Body of pancreas (tissue), 4 donors: ENCODE results near the gene REPIN1. TPM values are rescaled to one million over a fixed set of nuclear protein-coding genes. Genes with fewer than 3 reads are reported as not detected.

ENCODE experiments used
- ATAC-seq: fragments of 150-250 bp; one replicate; pipeline ENCODE4 v1.9.1; 2016
- DNase-seq, 4 donors: peaks; one replicate each; pipeline ENCODE4 v3.0.0-alpha.2; 2019
- H3K27ac ChIP-seq, 4 donors: fragments of 200-600 bp; sonication (generic); 1 replicate in 3 of 4; 2 replicates in 1 of 4; pipeline versions ENCODE4 v1.5.1 to v1.6.1; 2016 to 2019; ENCODE audit warnings: mild to moderate bottlenecking in 1 of 4, mixed read lengths in 1 of 4, moderate library complexity in 1 of 4
- H3K27me3 ChIP-seq, 2 donors: fragments of 200-600 bp; sonication (generic); one replicate each; pipeline ENCODE4 v1.6.0; 2016; ENCODE audit warnings: mild to moderate bottlenecking in 1 of 2
- H3K36me3 ChIP-seq, 2 donors: fragments of 200-600 bp; sonication (generic); replicated peaks in 1 of 2; 2 replicates each; pipeline ENCODE4 v1.5.1; 2016; ENCODE audit warnings: low read depth in 2 of 2; ENCODE audit not compliant: insufficient read depth in 1 of 2
- H3K4me1 ChIP-seq: fragments of 200-600 bp; sonication (generic); one replicate; pipeline ENCODE4 v1.6.0; 2016
- H3K4me3 ChIP-seq, 2 donors: fragments of 200-600 bp; sonication (generic); 1 replicate in 1 of 2; 2 replicates in 1 of 2; pipeline ENCODE4 v1.5.1; 2016 to 2019
- H3K9me3 ChIP-seq, 3 donors: fragments of 200-600 bp; sonication (generic); 1 replicate in 2 of 3; 2 replicates in 1 of 3; pipeline ENCODE4 v1.5.1; 2016
- POLR2A ChIP-seq, 3 donors: fragments of 450-650 bp; IDR thresholded peaks; one replicate each; pipeline ENCODE4 v1.6.1; 2016; ENCODE audit warnings: antibody characterized with exemption in 3 of 3, mild to moderate bottlenecking in 2 of 3
- WGBS, 2 donors: methylation state at CpG; one replicate each; pipeline ENCODE4 v1.1.5; 2017; 5-methylcytosine and 5-hydroxymethylcytosine counted together
- intact Hi-C: fragments of 100-400 bp; cut with DNase I; formaldehyde crosslinking; loops from one replicate; pipeline ENCODE4 v1.15.1; 2023
- total RNA-seq, 2 donors: library from RNA; depleted of rRNA; stranded (reverse); fragments of >200 nt; gene quantifications; one replicate each; pipeline ENCODE4 v1.1.0, GENCODE V29; 2016
- TF ChIP-seq, protein P1 (sequence below), 7 experiments: fragments of 450-650 bp in 4 of 7; fragments of 200-600 bp in 3 of 7; sonication (generic) in 3 of 7; IDR thresholded peaks; one replicate each; pipeline ENCODE4 v1.5.1; 2016 to 2019; ENCODE audit warnings: antibody characterized with exemption in 7 of 7

Gene REPIN1
- total RNA-seq, 2 donors from 2014 or later: 77.0 to 117 TPM

DNA sequence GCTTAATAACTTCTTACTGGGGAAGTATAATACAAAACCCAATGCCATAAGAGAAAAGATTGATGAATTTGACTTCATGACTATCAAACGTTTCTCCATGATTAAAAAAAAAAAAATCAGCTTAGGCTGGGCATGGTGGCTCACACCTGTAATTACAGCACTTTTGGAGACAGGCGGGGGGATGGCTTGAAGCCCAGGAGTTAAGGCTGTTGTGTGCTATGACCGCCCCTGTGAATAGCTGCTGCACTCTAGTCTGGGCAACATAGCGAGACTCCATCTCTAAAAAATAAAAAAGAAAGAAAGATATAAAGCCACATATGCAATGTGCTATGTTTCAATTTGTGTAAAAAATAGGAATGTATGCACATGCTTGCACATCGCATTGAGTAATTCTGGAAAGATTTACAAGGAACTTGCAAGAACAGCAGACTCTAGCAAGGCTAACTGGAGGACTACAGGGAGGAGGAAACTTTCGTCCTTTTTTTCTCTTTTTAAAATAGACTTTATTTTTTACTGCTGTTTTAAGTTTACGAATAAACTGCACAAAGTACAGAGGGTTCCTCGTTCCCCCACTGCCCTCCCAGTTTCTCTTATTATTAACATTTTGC, 16.9 kb upstream of the REPIN1 start:
- Histone ChIP-seq H3K4me1 (peaks cover 22% of the 10 kb centered on the region), H3K4me3 (no peak overlapping the region), H3K27me3 (no peaks in the 10 kb centered on the region), H3K9me3 (no peaks in the 10 kb centered on the region), H3K36me3 (no peaks in the 10 kb centered on the region), H3K27ac (peak overlapping the region in 1 of 4 donors; percentile 32)
- no peak for TF ChIP-seq POLR2A (IDR thresholded peaks at IDR 0.05)
- TF ChIP-seq, protein P1, sequence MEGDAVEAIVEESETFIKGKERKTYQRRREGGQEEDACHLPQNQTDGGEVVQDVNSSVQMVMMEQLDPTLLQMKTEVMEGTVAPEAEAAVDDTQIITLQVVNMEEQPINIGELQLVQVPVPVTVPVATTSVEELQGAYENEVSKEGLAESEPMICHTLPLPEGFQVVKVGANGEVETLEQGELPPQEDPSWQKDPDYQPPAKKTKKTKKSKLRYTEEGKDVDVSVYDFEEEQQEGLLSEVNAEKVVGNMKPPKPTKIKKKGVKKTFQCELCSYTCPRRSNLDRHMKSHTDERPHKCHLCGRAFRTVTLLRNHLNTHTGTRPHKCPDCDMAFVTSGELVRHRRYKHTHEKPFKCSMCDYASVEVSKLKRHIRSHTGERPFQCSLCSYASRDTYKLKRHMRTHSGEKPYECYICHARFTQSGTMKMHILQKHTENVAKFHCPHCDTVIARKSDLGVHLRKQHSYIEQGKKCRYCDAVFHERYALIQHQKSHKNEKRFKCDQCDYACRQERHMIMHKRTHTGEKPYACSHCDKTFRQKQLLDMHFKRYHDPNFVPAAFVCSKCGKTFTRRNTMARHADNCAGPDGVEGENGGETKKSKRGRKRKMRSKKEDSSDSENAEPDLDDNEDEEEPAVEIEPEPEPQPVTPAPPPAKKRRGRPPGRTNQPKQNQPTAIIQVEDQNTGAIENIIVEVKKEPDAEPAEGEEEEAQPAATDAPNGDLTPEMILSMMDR (IDR thresholded peaks at IDR 0.05): no peak
- DNase-seq: no peak
- intact Hi-C loops: no loop called here
- no peak for ATAC-seq
- 62 to 63% methylated on average over 8 of the region's 8 CpGs for WGBS, 2 donors

DNA sequence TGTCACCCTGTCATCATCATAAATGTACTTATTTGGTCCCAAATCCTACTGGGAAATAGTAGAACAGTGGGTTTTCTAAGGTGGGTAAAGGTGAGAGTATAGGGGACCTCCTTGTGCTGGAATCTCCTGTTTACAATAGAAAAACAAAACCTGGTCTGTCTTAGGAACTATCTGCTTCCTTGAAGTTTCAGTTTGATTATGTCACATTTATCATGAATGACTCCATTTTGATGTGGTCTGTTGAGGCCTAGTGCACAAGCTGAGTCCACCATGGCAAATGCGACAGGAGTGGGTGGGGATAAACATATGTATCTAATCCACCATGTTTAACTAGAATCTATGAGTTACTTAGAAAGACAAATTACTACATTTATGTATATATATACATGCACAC, 13.0 kb upstream of the REPIN1 start:
- intact Hi-C loops: no loop called here
- WGBS, 2 donors: 75 to 79% methylated on average over 1 of the region's 1 CpG

DNA sequence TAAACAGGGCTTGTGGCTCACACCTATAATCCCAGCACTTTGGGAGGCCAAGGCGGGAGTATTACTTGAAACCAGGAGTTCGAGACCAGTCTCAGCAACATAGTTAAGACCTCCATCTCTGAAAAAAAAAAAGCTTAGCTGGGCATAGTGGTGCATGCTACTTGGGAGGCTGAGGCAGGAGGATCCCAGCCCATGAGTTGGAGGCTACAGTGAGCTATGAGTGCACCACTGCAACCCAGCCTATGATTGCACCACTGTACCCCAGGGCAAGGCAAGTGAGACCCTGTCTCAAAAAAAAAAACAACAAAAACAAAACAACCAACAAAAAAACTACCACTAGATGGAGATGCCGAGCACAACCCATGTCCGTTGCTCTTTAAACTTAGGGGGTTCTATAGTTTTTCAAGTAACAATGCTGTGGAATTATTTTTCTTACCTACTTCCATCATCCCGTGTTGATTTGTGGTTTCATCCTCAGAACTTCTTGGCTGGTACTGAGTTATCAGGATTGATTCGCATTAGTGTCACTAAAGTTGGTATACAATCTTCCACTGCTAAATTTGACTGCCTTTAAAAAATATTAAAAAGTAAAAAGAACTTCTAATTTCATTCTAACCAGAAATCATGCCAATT, 12.2 kb upstream of the REPIN1 start:
- TF ChIP-seq POLR2A (IDR thresholded peaks at IDR 0.05): no peak
- TF ChIP-seq, protein P1 (IDR thresholded peaks at IDR 0.05): peak; percentile 41 to 78 (median 50)
- no peaks in the 10 kb centered on the region for H3K27me3 ChIP-seq
- peak overlapping the region in 3 of 4 donors; percentile 72 to 84 (median 77) for H3K27ac ChIP-seq
- peaks cover 22% of the 10 kb centered on the region for H3K4me1 ChIP-seq
- DNase-seq: no peak
- WGBS, 2 donors: 19 to 22% methylated on average over 6 of the region's 6 CpGs
- H3K4me3 ChIP-seq: no peak overlapping the region
- H3K9me3 ChIP-seq: no peaks in the 10 kb centered on the region
- H3K36me3 ChIP-seq: no peaks in the 10 kb centered on the region
- ATAC-seq: no peak
- intact Hi-C loops: no loop called here

More for the DNA sequence above, 13.0 kb upstream of the REPIN1 start:
- no peak overlapping the region for H3K4me3 ChIP-seq
- peaks cover 22% of the 10 kb centered on the region for H3K4me1 ChIP-seq
- no peaks in the 10 kb centered on the region for H3K9me3 ChIP-seq
- H3K27me3 ChIP-seq: no peaks in the 10 kb centered on the region
- no peak for TF ChIP-seq POLR2A (IDR thresholded peaks at IDR 0.05)
- TF ChIP-seq, protein P1 (IDR thresholded peaks at IDR 0.05): no peak
- no peaks in the 10 kb centered on the region for H3K36me3 ChIP-seq
- ATAC-seq (peak; percentile 7), DNase-seq (no peak)
- H3K27ac ChIP-seq: peak overlapping the region; percentile 6 to 84 (median 74)

DNA sequence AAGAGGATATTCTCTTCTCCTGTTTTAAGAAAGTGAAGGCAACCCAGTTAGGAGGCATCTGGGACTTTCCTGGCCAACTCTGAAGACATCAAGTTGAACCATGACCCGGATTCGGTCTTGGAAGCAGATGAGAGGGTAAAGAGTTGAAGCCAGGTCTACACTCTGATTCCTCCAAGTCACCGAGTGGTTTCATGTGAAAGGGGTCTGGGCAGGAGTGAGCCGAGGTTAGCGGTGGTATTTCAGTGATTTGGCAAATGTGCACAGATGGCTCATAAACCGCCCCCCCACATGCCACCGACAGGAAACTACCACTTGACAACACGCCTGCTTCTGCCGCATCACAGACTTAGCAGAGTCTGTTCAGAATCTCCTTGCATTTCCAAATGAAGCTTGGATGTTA, 11.4 kb upstream of the REPIN1 start:
- Histone ChIP-seq H3K4me1 (peaks cover 22% of the 10 kb centered on the region), H3K27me3 (no peaks in the 10 kb centered on the region), H3K27ac (no peak overlapping the region), H3K4me3 (no peak overlapping the region), H3K9me3 (no peaks in the 10 kb centered on the region), H3K36me3 (no peaks in the 10 kb centered on the region)
- WGBS, 2 donors: 53 to 64% methylated on average over 9 of the region's 9 CpGs
- intact Hi-C loops: no loop called here
- ATAC-seq (no peak), DNase-seq (no peak)
- TF ChIP-seq POLR2A (IDR thresholded peaks at IDR 0.05): no peak
- TF ChIP-seq, protein P1 (IDR thresholded peaks at IDR 0.05): no peak
